HepG2 (cell line): Measurements from ENCODE around the gene AK4. TPM values are rescaled to one million over a fixed set of nuclear protein-coding genes. Genes with fewer than 3 reads are reported as not detected.
"Not testable (repeated sequence)": the region's sequence is repeated elsewhere in the genome, so short reads cannot be mapped to it uniquely, and the experiment has no call there.

Experiments
- ATAC-seq: fragments of 200-7000 bp; cut with Tn5 transposase; 3 replicates; pipeline ENCODE4 v1.9.1; 2020; ENCODE audit warnings: mild to moderate bottlenecking, moderate library complexity
- BruUV-seq: library from RNA; stranded (reverse); fragments of 400-500 nt; replicated peaks from 2 replicates; lab custom pipeline; 2021; lab: Mats Ljungman, UMichigan
- CTCF ChIA-PET: fragments of 300-600 bp; formaldehyde crosslinking; extraction: SDS; loops from one replicate; lab custom pipeline; 2021; ENCODE audit warnings: low total read pairs, inconsistent platforms, low intra/inter-chr PET ratio; lab: Yijun Ruan, JAX
- POLR2A ChIA-PET: fragments of 350-600 bp; sonication (Branson Sonifier 250); formaldehyde crosslinking; loops from one replicate; lab custom pipeline; 2020; ENCODE audit warnings: antibody characterized with exemption, inconsistent platforms; lab: Yijun Ruan, JAX
- DNase-seq: peaks from one replicate; pipeline ENCODE4 v3.0.0-alpha.2; 2015; ENCODE audit warnings: low spot score
- FAIRE-seq: peaks from 3 replicates; lab custom pipeline; 2011; peaks lifted over from hg19 to GRCh38; lab: Jason Lieb, UNC
- H2AFZ ChIP-seq: one replicate; pipeline ENCODE4 v1.6.1; 2011; ENCODE audit warnings: low read length, inconsistent platforms
- H3K27ac ChIP-seq: fragments of 300-600 bp; 3 replicates; pipeline ENCODE4 v1.8.0; 2011; ENCODE audit warnings: mixed run types, mild to moderate bottlenecking, mixed read lengths, low read length, inconsistent platforms; ENCODE audit not compliant: insufficient read depth; ENCODE audit errors: extremely low read length
- H3K27me3 ChIP-seq, 2 experiments: fragments of 200-600 bp in 1 of 2; 2 replicates in 1 of 2; 3 replicates in 1 of 2; pipeline versions ENCODE4 v1.6.0 to v1.8.0; 2011; ENCODE audit warnings: low read length in 2 of 2, mild to moderate bottlenecking in 2 of 2, moderate library complexity in 2 of 2, inconsistent platforms in 1 of 2; ENCODE audit not compliant: insufficient read depth in 2 of 2, control insufficient read depth in 1 of 2
- H3K36me3 ChIP-seq, 2 experiments: fragments of 200-600 bp in 1 of 2; replicated peaks in 1 of 2; 2 replicates in 1 of 2; 3 replicates in 1 of 2; pipeline versions ENCODE4 v1.5.1 to v1.8.0; 2011; ENCODE audit warnings: low read length in 2 of 2, inconsistent platforms in 1 of 2; ENCODE audit not compliant: insufficient read depth in 2 of 2, control insufficient read depth in 1 of 2
- H3K4me1 ChIP-seq: 2 replicates; pipeline ENCODE4 v1.5.1; 2012; ENCODE audit warnings: low read length, inconsistent platforms; ENCODE audit not compliant: insufficient read depth
- H3K4me2 ChIP-seq: 2 replicates; pipeline ENCODE4 v1.6.0; 2011; ENCODE audit warnings: low read depth, low read length, inconsistent platforms
- H3K4me3 ChIP-seq, 3 experiments: fragments of 200-600 bp in 1 of 3; sonication (generic), shearing (Covaris generic) in 1 of 3; replicated peaks in 1 of 3; 2 replicates each; pipeline ENCODE4 v1.5.1; 2011 to 2016; ENCODE audit warnings: low read length in 3 of 3, inconsistent platforms in 2 of 3, low read depth in 2 of 3, mild to moderate bottlenecking in 2 of 3, control low read depth in 1 of 3, mixed read lengths in 1 of 3; ENCODE audit not compliant: insufficient read depth in 1 of 3
- H3K79me2 ChIP-seq: one replicate; pipeline ENCODE4 v1.6.1; 2011; ENCODE audit warnings: low read length, inconsistent platforms; ENCODE audit not compliant: insufficient read depth
- H3K9ac ChIP-seq: 2 replicates; pipeline ENCODE4 v1.6.0; 2011; ENCODE audit warnings: mild to moderate bottlenecking, low read depth, low read length, inconsistent platforms; ENCODE audit not compliant: insufficient read depth
- H3K9me3 ChIP-seq: 2 replicates; pipeline ENCODE4 v1.5.1; 2012; ENCODE audit warnings: mild to moderate bottlenecking, low read length
- H4K20me1 ChIP-seq: 2 replicates; pipeline ENCODE4 v1.6.0; 2011; ENCODE audit warnings: inconsistent platforms, mild to moderate bottlenecking, low read length, moderate library complexity; ENCODE audit not compliant: insufficient read depth
- EEA1 ChIP-seq: sonication (generic); formaldehyde crosslinking; IDR thresholded peaks from 2 replicates; pipeline ENCODE4 v1.5.1; 2020; ENCODE audit warnings: mild to moderate bottlenecking, missing genetic modification reagents, borderline replicate concordance
- EED ChIP-seq: sonication (generic); formaldehyde crosslinking; IDR thresholded peaks from 2 replicates; pipeline ENCODE4 v1.5.0; 2020; ENCODE audit warnings: mild to moderate bottlenecking, missing genetic modification reagents
- HDAC1 ChIP-seq: sonication (generic); formaldehyde crosslinking; IDR thresholded peaks from 2 replicates; pipeline ENCODE4 v1.5.1; 2020; ENCODE audit warnings: mild to moderate bottlenecking, missing genetic modification reagents
- HIVEP1 ChIP-seq: sonication (generic); formaldehyde crosslinking; IDR thresholded peaks from 2 replicates; pipeline ENCODE4 v1.4.0; 2020; ENCODE audit warnings: mild to moderate bottlenecking, missing genetic modification reagents
- MIER3 ChIP-seq: IDR thresholded peaks from 2 replicates; pipeline ENCODE4 v1.6.1; 2016; ENCODE audit warnings: missing compliant biosample characterization, borderline replicate concordance
- ZBTB25 ChIP-seq: IDR thresholded peaks from 2 replicates; pipeline ENCODE4 v1.6.1; 2018; ENCODE audit warnings: missing genetic modification reagents
- ZMYM2 ChIP-seq: sonication (generic); formaldehyde crosslinking; IDR thresholded peaks from 2 replicates; pipeline ENCODE4 v1.8.0; 2022; ENCODE audit warnings: mild to moderate bottlenecking, missing genetic modification reagents
- ZNF121 ChIP-seq: sonication (generic); formaldehyde crosslinking; IDR thresholded peaks from 2 replicates; pipeline ENCODE4 v1.5.0; 2020; ENCODE audit warnings: mild to moderate bottlenecking, missing genetic modification reagents
- ZNF580 ChIP-seq: IDR thresholded peaks from 2 replicates; pipeline ENCODE4 v1.6.1; 2016; ENCODE audit warnings: low read depth, borderline replicate concordance
- ZNF605 ChIP-seq: sonication (generic); formaldehyde crosslinking; IDR thresholded peaks from 2 replicates; pipeline ENCODE4 v1.8.0; 2022; ENCODE audit warnings: mild to moderate bottlenecking, missing genetic modification reagents
- ZNF747 ChIP-seq: sonication (generic); formaldehyde crosslinking; IDR thresholded peaks from 2 replicates; pipeline ENCODE4 v1.8.1; 2023; ENCODE audit warnings: missing genetic modification reagents, mild to moderate bottlenecking, borderline replicate concordance
- WGBS: methylation state at CpG from one replicate; pipeline ENCODE4 v1.1.6; 2017; ENCODE audit warnings: low lambda C conversion rate; 5-methylcytosine and 5-hydroxymethylcytosine counted together
- in situ Hi-C: cut with HindIII; loops from 2 replicates; pipeline ENCODE4 v1.10.0; 2017; ENCODE audit warnings: low pct_unique_long_range_greater_than_20kb; ENCODE audit not compliant: extremely low pct_ligation_motif_present
- intact Hi-C: fragments of 100-400 bp; cut with micrococcal nuclease; formaldehyde crosslinking; loops from one replicate; pipeline ENCODE4 v1.10.0; 2022; ENCODE audit not compliant: unreplicated experiment
- polyA plus RNA-seq, 8 experiments: library from polyadenylated mRNA; depleted of rRNA in 3 of 8; stranded (reverse) in 7 of 8; unstranded in 1 of 8; fragments of >200 nt; fragmentation: Illumina TruSeq in 4 of 8; extraction: Trizol in 4 of 8; gene quantifications; 2 replicates each; pipeline versions ENCODE4 v1.2.1 to v1.2.3, GENCODE V29; 2011 to 2016; ENCODE audit warnings: low read depth in 4 of 8, missing spikeins in 1 of 8, mixed read lengths in 1 of 8; ENCODE audit not compliant: insufficient read depth in 1 of 8
- total RNA-seq, 5 experiments: library from RNA; depleted of rRNA; stranded (reverse); fragments of >200 nt; fragmentation: Illumina TruSeq; extraction: Trizol; gene quantifications; 2 replicates each; pipeline ENCODE4 v1.2.3, GENCODE V29; 2016; ENCODE audit warnings: low read depth in 1 of 5
- TF ChIP-seq, protein P1 (sequence below): sonication (generic); formaldehyde crosslinking; IDR thresholded peaks from 2 replicates; pipeline ENCODE4 v1.5.0; 2020; ENCODE audit warnings: mild to moderate bottlenecking, missing genetic modification reagents

AK4 gene
- total and polyA plus RNA-seq, 2 of the 13 experiments (the other 11 are each of a cell fraction or from before 2014, with no cell fraction given) = 110 to 160 TPM

GRCh38 chr1:65159291-65159688 is 11.3 kb downstream of the AK4 start:
- CTCF ChIA-PET, H2AFZ ChIP-seq, in situ Hi-C loops, BruUV-seq, H3K27me3 ChIP-seq, H3K9me3 ChIP-seq, DNase-seq, H3K36me3 ChIP-seq, H4K20me1 ChIP-seq: not testable (repeated sequence)
- Histone ChIP-seq H3K4me3 (peak overlapping the region in 2 of 3 experiments; percentile 6 to 19; a peak in 1 of 6 replicates), H3K4me1 (peaks cover 98% of the 10 kb centered on the region), H3K9ac (peak overlapping the region; percentile 55), H3K79me2 (peaks cover 88% of the 10 kb centered on the region), H3K27ac (peak overlapping the region; percentile 97), H3K4me2 (peak overlapping the region; percentile 72)
- peak; percentile 26 for FAIRE-seq
- peak; percentile 51 for ATAC-seq
- TF ChIP-seq ZNF747 = peak; percentile 67
- TF ChIP-seq ZNF121 (CRISPR knock-in tag) = peak; percentile 96
- TF ChIP-seq EEA1 (CRISPR knock-in tag) = peak; percentile 68; the same call in 1 of the 2 replicates
- TF ChIP-seq, protein P1, sequence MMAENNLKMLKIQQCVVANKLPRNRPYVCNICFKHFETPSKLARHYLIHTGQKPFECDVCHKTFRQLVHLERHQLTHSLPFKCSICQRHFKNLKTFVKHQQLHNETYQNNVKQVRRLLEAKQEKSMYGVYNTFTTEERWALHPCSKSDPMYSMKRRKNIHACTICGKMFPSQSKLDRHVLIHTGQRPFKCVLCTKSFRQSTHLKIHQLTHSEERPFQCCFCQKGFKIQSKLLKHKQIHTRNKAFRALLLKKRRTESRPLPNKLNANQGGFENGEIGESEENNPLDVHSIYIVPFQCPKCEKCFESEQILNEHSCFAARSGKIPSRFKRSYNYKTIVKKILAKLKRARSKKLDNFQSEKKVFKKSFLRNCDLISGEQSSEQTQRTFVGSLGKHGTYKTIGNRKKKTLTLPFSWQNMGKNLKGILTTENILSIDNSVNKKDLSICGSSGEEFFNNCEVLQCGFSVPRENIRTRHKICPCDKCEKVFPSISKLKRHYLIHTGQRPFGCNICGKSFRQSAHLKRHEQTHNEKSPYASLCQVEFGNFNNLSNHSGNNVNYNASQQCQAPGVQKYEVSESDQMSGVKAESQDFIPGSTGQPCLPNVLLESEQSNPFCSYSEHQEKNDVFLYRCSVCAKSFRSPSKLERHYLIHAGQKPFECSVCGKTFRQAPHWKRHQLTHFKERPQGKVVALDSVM (CRISPR knock-in tag) = 0 out of 2 replicates have a peak, but pooled peaks have one; percentile 36
- 0 out of 2 replicates have a peak, but pooled peaks have one; percentile 7 for TF ChIP-seq ZNF580
- TF ChIP-seq ZNF605 (CRISPR knock-in tag) = peak; percentile 33; the same call in 1 of the 2 replicates
- TF ChIP-seq EED (CRISPR knock-in tag) = 0 out of 2 replicates have a peak, but pooled peaks have one; percentile 55
- 0 out of 2 replicates have a peak, but pooled peaks have one; percentile 46 for TF ChIP-seq HIVEP1 (CRISPR knock-in tag)
- TF ChIP-seq HDAC1 = 0 out of 2 replicates have a peak, but pooled peaks have one; percentile 1
- 0 out of 2 replicates have a peak, but pooled peaks have one; percentile 3 for TF ChIP-seq ZBTB25 (CRISPR knock-in tag)
- 0 out of 2 replicates have a peak, but pooled peaks have one; percentile 17 for TF ChIP-seq ZMYM2 (CRISPR knock-in tag)
- TF ChIP-seq MIER3 (CRISPR knock-in tag) = 0 out of 2 replicates have a peak, but pooled peaks have one; percentile 9
- intact Hi-C loops = loop anchor here (2.0 to 5.0 kb wide), 2 partner anchors 20 to 92 kb away; no protein-coding TSS in a partner anchor
- POLR2A ChIA-PET = interaction anchor here (0.7 to 3.4 kb wide), 9 partner anchors 10 to 314 kb away, joined by 3 to 37 read pairs (median 6); partner anchors contain the start of genes AK4, LEPR and LEPROT
- 19% methylated on average over 4 of the region's 4 CpGs for WGBS
